OCI-LY3 (cell line): ENCODE results near the gene PCYT2.

Source experiments
- H2AFZ ChIP-seq: fragments of 200-600, 300-600 bp; shearing (Covaris generic); 2 replicates; pipeline ENCODE4 v1.6.0; 2014; ENCODE audit warnings: antibody characterized with exemption, low read depth, low read length
- H3K27ac ChIP-seq: fragments of 200-600, 300-600 bp; sonication (generic); 2 replicates; pipeline ENCODE4 v1.5.1; 2014; ENCODE audit warnings: mild to moderate bottlenecking, low read length, moderate library complexity, mixed read lengths
- H3K27me3 ChIP-seq: fragments of 200-600, 300-600 bp; sonication (generic); 2 replicates; pipeline ENCODE4 v1.6.1; 2014; ENCODE audit warnings: low read depth, low read length, mixed read lengths
- H3K36me3 ChIP-seq: fragments of 200-600, 300-600 bp; sonication (generic); replicated peaks from 2 replicates; pipeline ENCODE3; 2014; ENCODE audit warnings: low read depth, low read length, mixed read lengths
- H3K4me1 ChIP-seq: fragments of 300-600, 200-600 bp; sonication (generic); 2 replicates; pipeline ENCODE4 v1.6.1; 2014; ENCODE audit warnings: low read length, mixed read lengths
- H3K4me2 ChIP-seq: fragments of 200-600, 300-600 bp; sonication (generic); 2 replicates; pipeline ENCODE4 v1.6.1; 2014; ENCODE audit warnings: low read length, mixed read lengths
- H3K4me3 ChIP-seq: fragments of 300-600, 200-600 bp; sonication (generic); 2 replicates; pipeline ENCODE4 v1.5.1; 2014; ENCODE audit warnings: antibody characterized with exemption, mild to moderate bottlenecking, low read length, moderate library complexity
- H3K79me2 ChIP-seq: fragments of 300-600, 200-600 bp; shearing (Covaris generic); 2 replicates; pipeline ENCODE4 v1.6.1; 2014; ENCODE audit warnings: mild to moderate bottlenecking, low read length, mixed read lengths
- H3K9ac ChIP-seq: fragments of 300-600, 200-600 bp; shearing (Covaris generic); 2 replicates; pipeline ENCODE4 v1.6.0; 2014; ENCODE audit warnings: mild to moderate bottlenecking, low read length, moderate library complexity
- H3K9me3 ChIP-seq: fragments of 200-600, 300-600 bp; shearing (Covaris generic); 2 replicates; pipeline ENCODE4 v1.6.1; 2014; ENCODE audit warnings: low read length, mixed read lengths; ENCODE audit not compliant: insufficient read depth
- H4K20me1 ChIP-seq: fragments of 200-600, 300-600 bp; sonication (generic); 2 replicates; pipeline ENCODE4 v1.6.1; 2016; ENCODE audit warnings: low read length, mixed read lengths; ENCODE audit not compliant: insufficient read depth
- EZH2phosphoT487 ChIP-seq: fragments of 200-600 bp; shearing (Covaris generic); IDR thresholded peaks from 2 replicates; pipeline ENCODE4 v1.6.1; 2018; ENCODE audit warnings: antibody characterized with exemption, mixed run types, low read depth
- TF ChIP-seq, protein P1 (sequence below): fragments of 200-600, 300-600 bp; sonication (generic); IDR thresholded peaks from 2 replicates; pipeline ENCODE4 v1.5.1; 2014; ENCODE audit warnings: antibody characterized with exemption, low read length, low read depth

Gene PCYT2

DNA sequence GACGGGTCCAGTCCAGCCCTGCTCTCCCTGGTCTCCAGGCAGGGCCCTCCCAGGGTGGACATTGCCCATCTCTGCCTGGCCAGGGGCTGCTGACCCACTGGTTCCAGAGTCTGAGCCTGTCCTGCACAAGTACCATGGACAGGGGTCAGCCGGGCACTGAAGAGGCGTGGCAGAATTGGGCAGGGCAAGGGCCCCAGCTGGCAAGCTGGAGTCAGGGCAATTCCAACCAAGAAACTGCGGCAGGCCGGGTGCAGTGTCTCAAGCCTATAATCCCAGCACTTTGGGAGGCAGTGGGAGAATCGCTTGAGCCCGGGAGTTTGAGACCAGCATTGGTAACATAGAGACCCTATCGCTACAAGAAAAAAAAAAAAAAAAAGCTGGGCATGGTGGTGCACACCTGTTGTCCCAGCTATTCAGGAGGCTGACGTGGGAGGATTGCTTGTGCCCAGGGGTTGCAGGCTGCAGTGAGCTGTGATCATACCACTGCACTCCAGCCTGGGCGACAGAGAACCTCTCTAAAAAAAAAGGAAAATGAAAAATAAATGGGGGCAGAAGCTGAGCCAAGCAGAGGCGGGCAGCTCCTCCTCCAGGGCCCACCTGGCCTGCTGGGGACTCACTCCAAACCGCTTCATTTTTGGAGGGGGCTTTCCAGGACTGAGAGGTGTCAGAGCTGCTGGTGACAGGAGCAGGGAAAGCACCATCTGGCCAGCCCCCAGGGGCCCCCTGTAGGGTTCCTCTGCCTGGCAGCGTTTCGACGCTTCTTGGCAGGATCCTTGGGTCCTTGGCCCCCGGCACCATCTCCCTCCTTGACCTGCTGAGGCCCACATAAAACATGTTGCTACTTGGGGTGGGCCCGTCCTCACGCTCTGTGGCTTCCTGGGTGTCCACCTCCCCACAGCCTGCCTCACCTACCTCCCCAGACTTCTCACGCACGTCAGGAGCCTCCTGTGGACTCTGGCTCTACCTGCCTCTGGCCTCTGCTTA, 19.2 kb upstream of the PCYT2 start:
- Histone ChIP-seq H2AFZ (no peak overlapping the region), H3K79me2 (peaks cover 28% of the 10 kb centered on the region), H3K4me3 (no peak overlapping the region), H4K20me1 (peaks cover 7% of the 10 kb centered on the region), H3K4me2 (no peak overlapping the region), H3K4me1 (peaks cover 13% of the 10 kb centered on the region; the same call in 1 of the 2 replicates), H3K9me3 (no peaks in the 10 kb centered on the region), H3K27ac (no peak overlapping the region), H3K36me3 (no peaks in the 10 kb centered on the region), H3K27me3 (no peaks in the 10 kb centered on the region), H3K9ac (no peak overlapping the region)
- TF ChIP-seq, protein P1, sequence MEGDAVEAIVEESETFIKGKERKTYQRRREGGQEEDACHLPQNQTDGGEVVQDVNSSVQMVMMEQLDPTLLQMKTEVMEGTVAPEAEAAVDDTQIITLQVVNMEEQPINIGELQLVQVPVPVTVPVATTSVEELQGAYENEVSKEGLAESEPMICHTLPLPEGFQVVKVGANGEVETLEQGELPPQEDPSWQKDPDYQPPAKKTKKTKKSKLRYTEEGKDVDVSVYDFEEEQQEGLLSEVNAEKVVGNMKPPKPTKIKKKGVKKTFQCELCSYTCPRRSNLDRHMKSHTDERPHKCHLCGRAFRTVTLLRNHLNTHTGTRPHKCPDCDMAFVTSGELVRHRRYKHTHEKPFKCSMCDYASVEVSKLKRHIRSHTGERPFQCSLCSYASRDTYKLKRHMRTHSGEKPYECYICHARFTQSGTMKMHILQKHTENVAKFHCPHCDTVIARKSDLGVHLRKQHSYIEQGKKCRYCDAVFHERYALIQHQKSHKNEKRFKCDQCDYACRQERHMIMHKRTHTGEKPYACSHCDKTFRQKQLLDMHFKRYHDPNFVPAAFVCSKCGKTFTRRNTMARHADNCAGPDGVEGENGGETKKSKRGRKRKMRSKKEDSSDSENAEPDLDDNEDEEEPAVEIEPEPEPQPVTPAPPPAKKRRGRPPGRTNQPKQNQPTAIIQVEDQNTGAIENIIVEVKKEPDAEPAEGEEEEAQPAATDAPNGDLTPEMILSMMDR: no peak
- no peak for TF ChIP-seq EZH2phosphoT487

DNA sequence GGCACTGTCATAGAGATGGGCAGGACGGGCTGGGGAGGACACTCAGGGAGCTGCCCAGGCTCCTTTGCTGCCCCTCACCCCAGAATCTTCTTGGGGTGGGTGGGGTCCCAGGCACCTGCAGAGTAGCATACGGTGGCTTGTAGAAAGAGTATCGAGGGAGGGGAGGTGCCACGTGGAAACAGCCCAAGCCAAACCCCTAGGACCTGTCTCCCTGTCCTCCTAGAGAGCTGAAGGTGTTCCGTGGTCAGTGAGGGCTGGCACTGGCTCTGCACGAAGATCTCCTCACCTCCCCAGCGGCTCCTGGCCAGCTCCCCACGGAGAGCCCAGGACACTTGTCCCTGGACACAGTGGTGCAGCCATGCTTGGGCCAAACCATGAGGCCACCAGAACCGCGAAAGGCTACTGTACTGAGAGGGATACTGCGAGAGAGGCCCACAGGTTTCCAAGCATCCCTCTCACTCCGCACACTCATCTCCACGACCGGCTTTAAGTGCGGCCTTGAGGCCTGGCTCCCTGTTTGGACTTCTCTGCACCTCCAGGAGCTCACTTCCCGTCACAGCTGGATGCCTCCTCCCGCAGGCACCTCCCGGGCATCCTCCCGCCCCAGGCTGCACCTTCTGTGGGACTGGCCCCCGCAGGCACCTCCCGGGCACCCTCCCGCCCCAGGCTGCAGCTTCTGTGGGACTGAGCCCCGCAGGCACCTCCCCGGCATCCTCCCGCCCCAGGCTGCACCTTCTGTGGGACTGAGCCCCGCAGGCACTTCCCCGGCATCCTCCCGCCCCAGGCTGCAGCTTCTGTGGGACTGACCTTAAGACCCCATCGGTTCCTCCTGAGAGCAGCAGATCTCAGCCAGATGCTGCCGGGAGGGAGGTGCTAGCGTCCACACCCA, 18.3 kb upstream of the PCYT2 start:
- Histone ChIP-seq H3K4me2 (peak overlapping the region; percentile 80), H3K4me1 (peaks cover 13% of the 10 kb centered on the region; the same call in 1 of the 2 replicates), H3K4me3 (no peak overlapping the region), H3K27ac (no peak overlapping the region), H3K9me3 (no peaks in the 10 kb centered on the region), H3K79me2 (peaks cover 38% of the 10 kb centered on the region), H2AFZ (no peak overlapping the region), H3K36me3 (no peaks in the 10 kb centered on the region), H3K9ac (no peak overlapping the region), H4K20me1 (peaks cover 14% of the 10 kb centered on the region), H3K27me3 (no peaks in the 10 kb centered on the region)
- no peak for TF ChIP-seq EZH2phosphoT487
- TF ChIP-seq, protein P1: no peak

DNA sequence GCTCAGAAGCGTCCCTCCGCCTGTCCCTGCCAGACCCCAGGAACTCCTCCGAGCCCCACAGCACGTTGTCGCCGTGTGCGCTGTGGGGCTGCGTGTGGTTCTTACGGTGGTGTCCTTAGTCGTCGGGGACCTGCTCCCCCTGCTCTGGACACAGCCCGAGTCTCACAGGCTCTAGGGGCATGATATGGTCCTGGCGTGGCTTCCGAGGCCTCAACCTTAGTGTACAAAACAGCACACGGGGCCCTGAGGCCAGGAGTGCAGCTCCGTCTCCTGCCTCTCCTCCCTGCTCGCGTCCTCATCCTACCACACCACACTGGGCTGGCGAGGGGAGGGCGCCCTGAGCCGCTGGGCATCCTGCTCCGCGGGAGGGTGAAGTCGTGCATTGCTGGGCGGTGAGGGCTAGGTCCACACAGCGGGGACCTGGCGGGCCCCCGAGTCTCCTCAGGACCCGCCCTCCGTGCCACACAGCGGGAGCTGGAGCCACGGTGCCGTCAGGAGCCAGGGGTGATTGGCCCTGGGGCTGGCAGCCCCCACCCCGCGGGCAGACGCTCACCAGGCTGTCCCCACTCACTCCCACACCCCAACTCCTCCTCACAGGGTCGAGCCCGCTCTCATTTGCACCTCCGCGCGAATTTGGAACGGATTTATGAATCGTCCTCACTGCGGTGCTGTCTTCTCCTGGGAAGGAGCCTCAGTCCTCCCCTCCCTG, 17.5 kb upstream of the PCYT2 start:
- peak overlapping the region; percentile 80 for H3K4me2 ChIP-seq
- peaks cover 46% of the 10 kb centered on the region for H3K79me2 ChIP-seq
- TF ChIP-seq, protein P1: no peak
- TF ChIP-seq EZH2phosphoT487: no peak
- no peaks in the 10 kb centered on the region for H3K36me3 ChIP-seq
- no peak overlapping the region for H3K27ac ChIP-seq
- no peak overlapping the region for H2AFZ ChIP-seq
- peaks cover 22% of the 10 kb centered on the region for H4K20me1 ChIP-seq
- H3K27me3 ChIP-seq: no peaks in the 10 kb centered on the region
- H3K9me3 ChIP-seq: no peaks in the 10 kb centered on the region
- peaks cover 13% of the 10 kb centered on the region; the same call in 1 of the 2 replicates for H3K4me1 ChIP-seq
- peak overlapping the region; percentile 84 for H3K9ac ChIP-seq
- peak overlapping the region; percentile 93 for H3K4me3 ChIP-seq
